ENCODE data around the gene GPHA2. TPM values are rescaled to one million over a fixed set of nuclear protein-coding genes. Genes with fewer than 3 reads are reported as not detected.
A peak's percentile ranks its signal among the peaks of the same experiment; 100 is the strongest.

The GPHA2 gene
- total RNA-seq, 1 experiment from 2014 or later: not detected

DNA sequence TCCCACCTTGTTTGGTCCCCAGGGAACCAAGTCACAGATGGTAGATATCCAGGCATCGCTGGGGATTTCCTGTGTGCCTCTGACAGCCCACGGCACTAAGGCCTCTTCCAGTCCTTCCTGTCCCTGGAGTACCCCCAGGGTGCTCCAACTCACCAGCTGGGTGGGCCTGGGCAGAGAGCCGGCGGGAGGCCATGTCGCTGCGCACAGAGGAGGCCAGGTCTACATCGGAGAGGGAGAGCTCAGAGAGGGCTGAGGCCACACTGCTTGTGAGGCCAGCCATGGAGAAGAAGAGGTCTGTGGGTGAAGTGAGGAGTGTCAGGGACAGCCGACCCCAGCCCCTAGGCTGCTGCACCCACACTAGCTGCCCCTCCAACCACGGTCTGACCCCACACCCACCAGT is 24.0 kb downstream of the GPHA2 start:
- no peak for DNase-seq (ENCODE audit: low read depth)

GRCh38 chr11:64911142-64911541 is 24.6 kb downstream of the GPHA2 start:
- no peak for DNase-seq (ENCODE audit: low read depth)

GRCh38 chr11:64910451-64911093 is 25.1 kb downstream of the GPHA2 start:
- no peak for DNase-seq (ENCODE audit: low read depth)

GRCh38 chr11:64909653-64910343 is 25.9 kb downstream of the GPHA2 start:
- DNase-seq (ENCODE audit: low read depth): no peak

DNA sequence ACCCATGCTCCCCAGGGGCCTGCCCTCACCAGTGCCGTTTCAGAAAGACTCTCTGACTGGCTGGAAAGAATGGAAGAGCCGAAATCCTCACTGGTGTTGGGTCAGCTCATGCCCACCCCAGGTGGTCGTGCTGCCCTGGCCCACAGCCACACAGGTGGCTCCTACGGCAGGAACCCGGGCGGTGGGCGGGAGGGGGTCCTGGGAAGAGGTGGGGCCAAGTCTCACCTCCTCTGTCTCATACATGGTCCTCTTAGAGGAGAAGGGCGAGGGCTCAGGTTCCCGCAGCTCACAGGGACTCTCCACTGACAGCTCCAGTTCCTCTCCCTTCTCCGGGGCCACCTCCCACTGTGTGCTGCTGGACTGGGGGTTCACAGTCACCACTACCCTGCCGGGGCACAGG is 26.9 kb downstream of the GPHA2 start:
- DNase-seq (ENCODE audit: low read depth): no peak

DNA sequence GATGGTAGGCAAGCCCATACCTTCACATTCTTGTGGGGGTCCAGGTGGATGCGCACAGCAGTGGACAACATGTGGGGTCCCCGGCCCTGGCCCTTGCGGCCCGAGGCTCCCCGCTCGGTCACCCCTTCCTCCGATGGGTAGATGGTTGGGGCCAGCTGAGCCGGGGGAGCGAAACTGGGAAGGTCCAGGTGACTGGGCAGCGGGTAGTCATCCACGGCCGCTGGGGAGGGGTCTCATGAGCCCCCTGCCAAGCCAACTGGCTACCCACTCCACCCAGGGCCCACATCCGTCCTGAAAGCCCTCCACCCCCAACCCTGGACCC is 29.4 kb downstream of the GPHA2 start:
- DNase-seq (ENCODE audit: low read depth): no peak

GRCh38 chr11:64905516-64906313 is 30.0 kb downstream of the GPHA2 start:
- DNase-seq (ENCODE audit: low read depth): no peak

GRCh38 chr11:64903291-64903833 is 32.3 kb downstream of the GPHA2 start:
- DNase-seq (ENCODE audit: low read depth): no peak

DNA sequence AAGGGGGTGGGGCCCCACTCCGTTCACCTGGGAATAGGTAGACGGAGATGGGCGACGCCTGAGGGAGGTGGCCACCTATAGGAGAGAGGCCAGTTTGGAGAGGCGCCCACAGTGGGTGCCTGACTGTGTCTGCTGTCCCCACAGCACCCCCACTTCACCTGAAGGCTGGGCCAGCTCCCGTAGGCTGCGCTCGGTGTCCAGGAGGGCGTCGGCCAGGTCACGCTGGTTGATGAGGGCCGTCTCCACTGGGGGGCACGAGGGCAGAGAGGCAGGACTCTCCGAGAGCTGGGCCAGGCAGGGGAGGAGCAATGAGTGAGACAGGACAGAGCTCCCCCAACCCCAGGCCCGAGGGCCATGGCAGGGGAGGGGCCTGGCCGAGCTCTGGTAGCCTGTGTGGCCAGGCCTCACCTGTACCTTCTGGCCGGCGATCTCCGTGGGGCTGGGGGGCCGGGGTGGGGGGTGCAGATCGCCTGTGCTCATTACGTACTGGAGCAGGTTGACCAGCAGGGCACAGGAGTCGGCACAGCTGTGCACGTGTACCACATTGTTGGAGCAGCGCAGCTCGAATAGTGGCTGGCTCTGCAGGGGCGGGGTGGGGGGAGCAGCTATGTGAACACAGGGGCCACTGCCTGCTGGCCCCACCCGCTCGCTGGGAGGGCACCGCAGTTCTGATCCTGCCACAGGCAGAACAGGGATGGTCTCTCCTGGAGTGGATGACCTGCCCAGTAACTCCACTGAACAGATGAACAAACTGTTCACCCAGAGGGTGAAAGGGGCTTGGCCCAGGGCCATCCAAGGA is 33.4 kb downstream of the GPHA2 start:
- DNase-seq (ENCODE audit: low read depth): no peak

DNA sequence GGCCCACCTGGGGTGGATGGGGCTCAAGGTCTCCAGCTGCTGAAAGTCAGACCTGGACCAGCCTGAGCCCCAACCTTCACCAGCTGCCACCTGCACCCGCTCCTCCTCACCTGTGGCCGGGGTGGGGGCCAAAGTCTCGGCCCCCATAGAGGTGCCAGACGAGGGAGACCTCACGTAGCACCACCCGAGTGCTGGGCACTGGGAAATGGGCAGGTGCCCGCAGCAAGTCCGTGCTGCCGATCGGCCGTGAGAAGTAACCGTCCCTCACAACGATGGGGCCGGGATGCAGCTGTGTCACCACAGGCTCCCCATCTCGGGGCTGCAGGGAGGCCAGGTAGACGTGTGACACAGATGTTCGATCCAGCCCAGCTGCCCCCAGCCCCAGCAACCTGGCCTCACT is 34.9 kb downstream of the GPHA2 start:
- no peak for DNase-seq (ENCODE audit: low read depth)

GRCh38 chr11:64900263-64900678 is 35.4 kb downstream of the GPHA2 start:
- DNase-seq (ENCODE audit: low read depth): peak; percentile 91

- no peak for DNase-seq (ENCODE audit: low read depth)
These were observed 37.2 kb downstream of the GPHA2 start for GRCh38 chr11:64898541-64898940.

DNA sequence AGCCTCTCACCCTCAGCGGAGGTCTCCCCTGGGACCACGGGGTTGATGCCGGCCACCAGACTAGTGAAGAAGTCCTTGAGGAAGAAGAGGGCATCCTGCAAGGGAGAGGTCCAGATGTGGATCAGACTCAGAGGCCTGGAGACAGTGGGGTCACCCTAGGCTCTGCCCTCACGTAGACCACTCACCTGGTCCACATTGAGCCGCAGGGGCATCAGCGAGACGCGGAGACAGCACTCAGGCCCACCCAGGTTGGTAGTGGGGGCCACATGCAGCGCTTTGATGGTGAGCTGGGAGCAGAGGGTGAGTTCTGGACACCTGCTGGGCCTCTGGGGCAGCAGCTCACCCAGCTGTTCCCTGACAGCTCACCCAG is 37.6 kb downstream of the GPHA2 start:
- no peak for DNase-seq (ENCODE audit: low read depth)

DNA sequence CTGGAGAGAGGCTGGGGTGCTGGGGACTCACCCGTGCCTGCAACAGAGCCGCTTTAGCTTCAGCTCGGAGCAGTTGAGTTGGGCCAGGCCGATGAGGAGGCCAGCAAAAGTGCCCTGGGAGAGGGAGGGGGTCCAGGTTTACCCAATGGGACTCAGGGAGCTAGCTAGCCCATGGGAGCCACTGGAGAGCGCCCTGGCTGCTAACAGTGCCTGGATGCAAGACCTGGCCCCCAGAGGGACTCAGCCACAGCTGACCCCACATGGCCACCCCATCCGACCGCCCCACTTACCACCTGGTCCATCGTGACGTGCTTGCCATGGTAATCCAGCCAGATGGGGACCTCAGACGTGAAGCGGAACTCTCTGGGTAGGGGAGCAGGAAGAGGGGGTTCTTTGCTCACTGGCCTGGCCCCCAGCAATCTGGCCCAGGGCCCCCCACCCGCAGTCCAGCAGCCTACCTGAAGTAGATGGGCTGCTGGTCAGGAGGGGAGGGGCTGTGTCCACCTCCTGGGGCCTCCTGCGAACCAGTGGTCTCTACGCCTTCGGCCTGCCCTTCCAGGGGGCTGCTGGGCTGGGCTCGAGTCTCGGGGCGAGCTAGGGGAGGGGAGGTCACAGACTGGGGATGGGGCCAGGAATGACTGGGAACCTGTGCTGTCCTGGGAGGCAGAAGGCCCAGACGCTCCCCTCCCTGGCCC is 38.2 kb downstream of the GPHA2 start:
- DNase-seq (ENCODE audit: low read depth): no peak

GRCh38 chr11:64896448-64897022 is 39.2 kb downstream of the GPHA2 start:
- DNase-seq (ENCODE audit: low read depth): no peak

DNA sequence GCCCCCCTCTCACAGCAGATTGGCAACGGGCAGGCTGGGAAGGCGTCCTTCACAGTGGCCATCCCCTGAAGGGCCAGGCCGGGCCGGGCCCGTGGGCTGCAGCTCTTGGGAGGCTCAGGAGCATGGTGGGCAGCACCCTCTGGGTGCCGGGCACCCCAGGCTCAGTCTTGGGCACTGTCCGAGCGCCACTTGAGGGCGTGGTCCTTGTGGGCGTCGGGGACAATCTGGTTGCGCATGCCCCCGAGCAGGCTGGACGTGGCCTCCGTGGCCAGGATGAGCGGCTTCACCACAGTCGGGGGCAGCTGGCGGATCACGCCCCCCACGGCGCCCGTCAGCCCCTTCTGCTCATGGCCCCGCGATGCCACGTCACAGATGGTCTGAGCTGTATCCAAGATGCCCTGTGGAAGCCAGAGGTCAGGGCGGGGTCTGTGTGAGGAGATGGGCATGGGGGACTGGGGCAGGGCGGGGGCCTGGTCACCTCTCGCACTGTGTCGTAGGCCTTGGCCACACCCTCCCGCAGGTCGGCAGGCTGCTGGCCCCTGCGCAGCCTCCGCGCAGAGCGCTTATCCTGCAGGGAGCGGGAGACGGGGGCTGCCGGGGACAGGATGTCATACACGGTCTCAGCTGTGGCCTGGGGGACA is 40.8 kb downstream of the GPHA2 start:
- no peak for DNase-seq (ENCODE audit: low read depth)

DNA sequence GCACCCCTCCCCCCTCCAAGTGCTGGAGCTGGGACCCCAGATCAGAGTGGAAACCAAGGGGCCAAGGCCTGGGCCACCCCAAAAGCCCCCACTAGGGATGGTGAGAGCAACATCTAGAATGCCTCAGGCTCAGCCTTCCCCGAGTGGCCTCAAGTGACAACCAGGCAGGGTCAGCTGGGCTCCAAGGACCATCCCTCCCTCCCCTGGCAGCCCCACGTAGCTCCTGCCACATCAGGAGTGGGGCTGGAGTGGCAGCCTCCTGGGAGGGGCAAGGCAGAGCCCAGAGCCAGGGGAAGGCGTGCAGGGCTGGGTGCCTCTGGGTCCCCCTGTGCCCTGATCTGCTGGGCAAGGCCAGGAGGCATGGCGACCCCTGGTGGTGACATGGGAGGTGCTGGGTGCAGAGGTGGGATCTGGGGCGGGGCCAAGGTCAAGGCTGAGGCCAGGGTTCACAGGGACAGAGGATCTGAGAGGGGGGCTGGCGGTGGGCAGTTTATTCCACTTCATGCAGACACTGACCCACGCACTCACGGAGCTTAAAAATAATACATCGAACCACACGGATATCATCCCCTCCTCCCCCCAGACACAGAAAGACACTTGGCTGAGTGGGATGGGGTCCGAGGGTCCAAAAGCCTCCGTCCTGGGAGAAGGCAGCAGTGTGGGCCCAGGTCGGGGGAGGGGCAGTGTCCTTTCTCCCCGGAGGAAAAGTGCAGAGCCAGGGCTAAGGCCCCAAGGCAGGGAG is 41.5 kb downstream of the GPHA2 start:
- peak; percentile 52 for DNase-seq (ENCODE audit: low read depth)

DNA sequence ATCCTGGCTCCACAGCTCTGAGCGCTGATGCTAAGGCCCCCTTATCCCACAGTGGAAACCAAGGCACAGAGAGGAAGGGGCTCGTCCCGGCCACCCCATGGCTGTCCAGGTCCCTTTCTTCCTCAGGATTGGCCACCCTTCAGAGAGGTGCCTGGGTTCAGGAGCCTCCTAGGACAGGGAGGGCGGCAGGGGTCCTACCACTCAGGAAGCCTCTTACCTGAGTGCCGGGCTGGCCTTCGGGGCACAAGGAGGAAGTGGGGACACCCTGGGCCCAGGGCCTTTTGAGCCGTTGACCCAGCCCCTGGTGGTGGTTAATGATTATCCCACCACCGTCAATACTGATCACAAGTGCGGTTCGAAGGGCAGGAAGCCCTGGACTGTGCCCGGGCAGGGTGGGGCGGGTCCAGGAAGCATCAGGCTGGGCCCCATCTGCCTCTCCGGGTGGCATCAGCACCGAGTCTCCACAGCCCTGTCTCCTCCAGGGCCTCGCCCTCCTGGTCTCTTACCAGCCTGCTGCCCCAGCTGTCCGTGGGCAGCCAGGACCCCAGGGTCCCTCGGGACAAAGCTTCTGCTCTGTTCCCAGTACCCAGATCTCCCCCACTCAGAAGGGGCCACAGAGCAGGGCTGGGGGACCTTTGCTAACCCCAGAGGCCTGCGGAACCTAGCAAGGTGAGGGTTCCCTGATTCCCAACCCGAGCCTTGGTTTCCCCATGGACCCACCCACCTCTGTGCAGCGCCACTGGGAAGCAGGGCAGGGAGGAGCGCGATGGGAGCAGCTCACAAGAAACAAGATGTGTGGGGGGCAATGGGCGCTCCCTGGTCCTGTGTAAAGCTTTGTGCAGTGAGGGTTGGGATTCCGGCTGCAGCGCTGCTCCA is 42.3 kb downstream of the GPHA2 start:
- DNase-seq (ENCODE audit: low read depth): no peak
